OCI-LY7 (cell line): ENCODE data around the gene ALDH2.
"Not testable (repeated sequence)": the region's sequence is repeated elsewhere in the genome, so short reads cannot be mapped to it uniquely, and the experiment has no call there.

Experiments used
- EZH2phosphoT487 ChIP-seq: fragments of 200-600 bp; sonication (generic); IDR thresholded peaks from 2 replicates; pipeline ENCODE4 v1.6.1; 2018; ENCODE audit warnings: low read depth, borderline replicate concordance, mild to moderate bottlenecking, mixed run types, antibody characterized with exemption, low read length, moderate library complexity, mixed read lengths
- TF ChIP-seq, protein P1 (sequence below): fragments of 200-600 bp; sonication (generic); conservative IDR thresholded peaks from 2 replicates; pipeline ENCODE4 v1.5.1; 2014; ENCODE audit warnings: mild to moderate bottlenecking, antibody characterized with exemption, low read length, moderate library complexity, mixed read lengths

DNA sequence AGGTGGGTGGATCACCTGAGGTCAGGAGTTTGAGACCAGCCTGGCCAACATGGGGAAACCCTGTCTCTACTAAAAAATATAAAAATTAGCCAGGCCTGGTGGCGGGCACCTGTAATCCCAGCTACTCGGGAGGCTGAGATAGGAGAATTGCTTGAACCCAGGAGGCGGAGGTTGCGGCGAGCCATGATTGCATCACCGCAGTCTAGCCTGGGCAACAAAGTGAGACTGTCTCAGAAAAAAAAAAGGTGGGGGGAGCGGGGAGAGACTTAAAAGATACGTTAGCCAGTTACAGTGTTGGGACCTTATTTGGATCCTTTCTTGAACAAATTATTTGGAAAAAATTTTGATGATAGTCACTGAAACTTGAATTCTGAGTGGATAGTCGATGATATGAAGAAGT lies 27.2 kb upstream of the ALDH2 start:
- TF ChIP-seq, protein P1, sequence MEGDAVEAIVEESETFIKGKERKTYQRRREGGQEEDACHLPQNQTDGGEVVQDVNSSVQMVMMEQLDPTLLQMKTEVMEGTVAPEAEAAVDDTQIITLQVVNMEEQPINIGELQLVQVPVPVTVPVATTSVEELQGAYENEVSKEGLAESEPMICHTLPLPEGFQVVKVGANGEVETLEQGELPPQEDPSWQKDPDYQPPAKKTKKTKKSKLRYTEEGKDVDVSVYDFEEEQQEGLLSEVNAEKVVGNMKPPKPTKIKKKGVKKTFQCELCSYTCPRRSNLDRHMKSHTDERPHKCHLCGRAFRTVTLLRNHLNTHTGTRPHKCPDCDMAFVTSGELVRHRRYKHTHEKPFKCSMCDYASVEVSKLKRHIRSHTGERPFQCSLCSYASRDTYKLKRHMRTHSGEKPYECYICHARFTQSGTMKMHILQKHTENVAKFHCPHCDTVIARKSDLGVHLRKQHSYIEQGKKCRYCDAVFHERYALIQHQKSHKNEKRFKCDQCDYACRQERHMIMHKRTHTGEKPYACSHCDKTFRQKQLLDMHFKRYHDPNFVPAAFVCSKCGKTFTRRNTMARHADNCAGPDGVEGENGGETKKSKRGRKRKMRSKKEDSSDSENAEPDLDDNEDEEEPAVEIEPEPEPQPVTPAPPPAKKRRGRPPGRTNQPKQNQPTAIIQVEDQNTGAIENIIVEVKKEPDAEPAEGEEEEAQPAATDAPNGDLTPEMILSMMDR: not testable (repeated sequence)
- not testable (repeated sequence) for TF ChIP-seq EZH2phosphoT487
